DMS114 treated with DMSO at 0.1 percent for 48 hours (cell line): Measurements from ENCODE around the gene CAB39L.
"Not testable (repeated sequence)": the region's sequence is repeated elsewhere in the genome, so short reads cannot be mapped to it uniquely, and the experiment has no call there.

Source experiments
- DNase-seq: peaks from one replicate; lab custom pipeline; 2025; ENCODE audit not compliant: unreplicated experiment; lab: John Stamatoyannopoulos, UW

Gene CAB39L

DNA sequence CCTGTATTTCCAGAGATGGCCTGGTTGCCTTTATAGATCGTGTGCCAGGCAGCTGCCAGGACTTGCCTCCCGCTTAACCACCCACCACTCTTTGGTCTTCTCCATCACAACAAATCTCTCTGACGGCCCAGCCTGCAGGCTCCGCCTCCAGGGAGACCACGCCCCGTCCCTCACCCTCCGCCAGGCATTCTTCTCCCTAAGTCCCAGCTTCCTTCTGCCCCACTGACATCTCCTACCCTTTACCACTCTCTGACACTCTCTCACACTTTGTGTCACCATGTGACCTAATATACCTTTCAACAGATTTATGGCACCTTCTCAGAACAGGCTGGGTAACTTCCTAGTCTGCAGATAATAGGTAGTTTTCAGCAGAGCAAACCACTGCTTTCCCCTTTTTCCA, 95.1 kb downstream of the CAB39L start:
- DNase-seq, result no peak

DNA sequence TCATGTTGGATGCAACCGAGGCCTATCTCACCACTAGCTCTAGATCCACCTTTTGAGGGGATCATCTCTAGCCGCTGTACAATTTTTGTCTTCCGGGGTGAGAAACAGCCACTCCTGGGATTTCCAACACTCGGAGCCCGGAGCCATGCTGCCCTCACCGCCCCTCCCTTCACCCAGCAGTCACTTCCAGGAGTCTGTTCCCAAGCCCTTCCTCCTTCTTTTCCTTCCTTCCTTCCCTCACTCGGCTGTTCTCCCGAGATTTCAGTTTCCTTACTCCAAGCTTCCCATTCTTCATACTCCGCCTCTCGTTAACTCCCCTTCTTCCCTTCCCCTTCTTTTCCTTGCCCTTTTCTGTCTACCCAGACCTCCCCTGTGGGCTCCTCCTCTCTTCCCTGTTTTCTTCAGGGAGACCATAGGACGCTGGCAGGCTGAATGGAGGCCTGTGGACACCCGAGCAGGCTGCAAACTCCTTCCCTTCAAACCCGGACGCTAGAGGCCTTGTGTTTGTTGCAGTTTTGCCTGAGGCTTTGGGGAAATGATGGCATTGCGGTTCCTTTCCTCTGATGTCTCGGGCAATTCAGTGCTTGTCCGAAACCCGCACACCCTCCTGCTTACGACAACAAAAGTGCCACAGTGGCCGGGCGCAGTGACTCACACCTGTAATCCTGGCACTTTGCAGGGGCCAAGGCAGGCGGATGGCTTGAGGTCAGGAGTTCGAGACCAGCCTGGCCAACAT, 96.0 kb downstream of the CAB39L start:
- DNase-seq, result no peak

DNA sequence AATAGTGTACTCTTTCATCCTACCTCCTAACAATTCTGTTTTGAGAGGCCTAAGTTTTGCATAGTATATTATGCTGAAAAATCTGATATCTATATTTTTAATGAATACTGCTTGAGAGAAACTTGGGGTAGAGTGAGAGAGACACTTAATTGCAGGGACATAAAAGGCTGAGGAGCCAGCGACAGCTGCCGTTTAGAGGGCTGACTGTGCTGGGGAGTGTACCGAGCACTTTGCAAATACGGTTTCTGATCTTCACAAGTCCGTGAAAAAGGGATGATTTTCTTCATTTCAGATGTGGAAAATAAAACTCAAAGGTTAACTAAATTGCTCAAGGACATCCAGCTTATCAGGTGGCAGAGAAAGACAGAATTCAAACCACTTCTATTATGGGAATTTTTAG, 97.4 kb downstream of the CAB39L start:
- no peak for DNase-seq

DNA sequence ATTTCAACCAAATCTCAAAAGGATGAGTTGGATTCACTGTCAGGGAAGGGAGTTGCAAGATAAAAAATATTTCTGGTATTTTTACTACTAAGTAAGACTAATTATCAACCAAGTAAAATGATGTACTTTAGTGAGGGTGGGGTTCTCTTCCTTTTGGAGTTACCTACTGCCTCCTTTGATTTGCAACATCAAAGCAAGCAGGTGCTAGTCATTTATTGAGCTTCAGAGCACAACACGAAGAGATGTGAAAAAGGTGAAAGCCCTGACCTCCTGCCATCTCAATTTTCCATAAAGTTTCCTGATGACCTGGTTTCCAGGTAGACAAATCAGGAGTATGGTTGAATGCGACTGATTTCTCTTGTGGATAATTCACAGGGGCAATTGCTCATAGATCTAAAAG, 100.1 kb downstream of the CAB39L start:
- no peak for DNase-seq

DNA sequence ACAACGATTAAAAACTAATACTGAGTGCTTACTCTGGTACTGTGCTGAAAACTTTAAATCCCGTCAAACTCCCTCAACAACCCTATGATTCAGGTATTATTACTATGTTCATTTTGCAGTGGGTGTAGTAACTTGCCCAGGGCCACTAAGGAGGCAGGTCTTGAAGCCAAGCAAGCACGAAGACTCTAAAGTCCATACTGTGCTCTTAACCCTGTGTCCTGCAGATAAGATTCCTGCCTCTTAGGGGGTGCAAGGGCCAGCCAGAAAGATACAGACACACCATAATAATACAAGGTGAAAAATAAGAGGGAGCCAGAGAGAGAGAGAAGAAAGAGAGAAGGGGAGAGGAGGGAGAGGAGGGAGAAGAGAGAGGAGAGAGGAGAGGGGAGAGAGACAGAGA, 100.6 kb downstream of the CAB39L start:
- DNase-seq, result no peak

DNA sequence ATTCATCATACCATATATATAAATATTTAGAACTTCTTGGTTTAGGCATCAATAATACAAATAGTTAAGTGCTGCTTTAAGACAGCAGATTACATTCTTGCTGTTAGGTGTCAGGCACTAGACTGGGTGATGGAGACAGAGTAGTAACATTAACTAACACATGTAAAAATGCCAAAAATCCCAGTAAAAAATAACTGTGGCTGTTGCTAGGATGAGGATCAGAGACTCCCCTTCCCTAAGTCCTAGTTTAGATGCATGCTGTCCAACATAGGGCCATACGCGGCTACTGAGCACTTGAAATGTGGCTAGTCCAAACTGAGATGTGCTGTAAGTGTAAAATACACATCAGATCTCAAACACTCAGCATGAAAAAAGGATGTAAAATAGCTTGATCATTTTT, 101.4 kb downstream of the CAB39L start:
- no peak for DNase-seq

GRCh38 chr13:49341941-49342340, 101.9 kb downstream of the CAB39L start:
- no peak for DNase-seq

GRCh38 chr13:49341517-49341916, 102.3 kb downstream of the CAB39L start:
- DNase-seq, result no peak

- DNase-seq, result no peak
These were observed 103.7 kb downstream of the CAB39L start for GRCh38 chr13:49340161-49340560.

- DNase-seq, result no peak
These were observed 107.2 kb downstream of the CAB39L start for GRCh38 chr13:49336655-49337054.

GRCh38 chr13:49330546-49330864, 113.4 kb downstream of the CAB39L start:
- no peak for DNase-seq

DNA sequence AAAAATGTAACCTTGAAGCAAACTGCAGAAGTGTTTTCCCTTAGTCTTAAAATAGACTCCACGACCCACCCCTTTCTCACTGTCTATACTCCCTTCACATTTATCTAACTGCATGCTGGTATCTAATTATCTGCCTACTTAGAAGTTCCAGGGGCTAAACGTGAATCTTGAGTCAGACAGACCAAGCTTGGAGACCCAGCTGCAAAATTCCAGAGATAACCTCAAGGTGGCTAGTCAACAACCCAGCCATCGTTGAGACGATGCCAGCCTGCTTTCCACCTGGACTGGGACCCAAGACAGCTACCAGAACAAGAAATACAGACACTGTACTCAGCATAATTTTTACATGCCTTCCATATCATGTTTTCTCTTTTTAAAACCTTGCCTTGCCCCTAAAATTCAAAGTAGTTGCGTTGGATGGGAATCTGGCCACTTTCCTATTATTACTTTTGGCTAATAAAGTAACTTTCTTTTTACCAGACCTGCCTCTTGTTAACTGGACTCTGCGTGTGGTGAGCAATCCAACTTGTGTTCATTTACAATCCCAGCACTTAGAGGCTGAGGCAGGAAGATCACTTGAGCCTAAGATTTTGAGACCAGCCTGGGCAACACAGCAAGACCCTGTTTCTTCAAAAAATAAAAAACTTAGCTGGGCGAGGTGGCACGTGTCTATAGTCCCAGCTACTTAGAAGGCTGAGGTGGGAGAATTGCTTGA, 113.9 kb downstream of the CAB39L start:
- DNase-seq, result no peak

DNA sequence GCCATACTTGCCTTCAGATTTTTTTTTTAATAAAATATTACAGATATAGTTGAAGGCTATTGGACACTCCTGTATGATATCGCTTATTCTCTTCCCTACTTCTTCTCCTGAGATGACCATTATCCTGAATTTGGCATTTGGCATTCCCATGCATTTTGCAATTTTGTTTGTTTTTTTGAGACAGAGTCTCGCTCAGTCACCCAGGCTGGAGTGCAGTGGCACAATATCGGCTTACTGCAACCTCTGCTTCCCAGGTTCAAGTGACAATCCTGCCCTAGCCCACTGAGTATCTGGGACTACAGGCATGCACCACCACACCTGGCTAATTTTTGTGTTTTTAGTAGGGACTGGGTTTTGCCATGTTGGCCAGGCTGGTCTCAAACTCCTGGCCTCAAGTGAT, 116.7 kb downstream of the CAB39L start:
- not testable (repeated sequence) for DNase-seq

GRCh38 chr13:49326222-49326917, 117.5 kb downstream of the CAB39L start:
- no peak for DNase-seq

DNA sequence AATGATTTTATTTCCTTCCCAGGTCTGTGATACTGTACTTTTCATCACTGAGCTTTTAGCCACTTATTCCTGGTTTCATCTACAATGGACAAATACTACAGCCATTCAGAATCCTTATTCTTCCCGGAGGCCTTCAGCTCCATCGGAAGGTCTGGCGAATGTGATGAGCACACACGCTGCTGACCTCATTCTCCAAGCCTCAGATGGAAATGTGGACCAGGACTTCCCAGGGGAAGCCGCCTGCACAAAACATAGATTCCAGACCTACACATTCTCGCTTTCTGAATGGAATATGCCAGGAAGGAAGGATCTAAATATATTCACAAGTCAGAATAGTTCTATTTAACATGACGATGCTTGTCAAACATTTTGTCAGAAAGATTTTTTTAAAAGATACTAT, 120.5 kb downstream of the CAB39L start:
- DNase-seq, result no peak

DNA sequence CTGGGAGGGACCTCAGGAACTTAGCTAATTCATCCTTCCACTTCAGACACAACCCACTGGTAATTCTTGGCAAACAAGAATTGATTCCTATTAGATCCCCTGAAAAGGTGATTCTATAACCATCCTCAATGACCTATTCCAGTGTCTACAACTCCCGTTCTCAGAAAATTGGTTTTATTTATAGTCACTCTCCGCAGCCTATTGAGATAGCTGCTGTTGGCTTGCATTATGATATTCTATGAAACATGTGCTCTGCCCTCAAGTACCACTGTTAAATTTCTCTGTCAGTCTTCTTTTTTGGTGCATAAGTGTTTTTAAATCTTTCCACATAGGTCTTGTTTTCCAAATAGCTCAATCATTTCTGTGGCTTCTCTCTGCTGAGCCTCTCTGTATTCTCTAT, 121.2 kb downstream of the CAB39L start:
- DNase-seq, result no peak

DNA sequence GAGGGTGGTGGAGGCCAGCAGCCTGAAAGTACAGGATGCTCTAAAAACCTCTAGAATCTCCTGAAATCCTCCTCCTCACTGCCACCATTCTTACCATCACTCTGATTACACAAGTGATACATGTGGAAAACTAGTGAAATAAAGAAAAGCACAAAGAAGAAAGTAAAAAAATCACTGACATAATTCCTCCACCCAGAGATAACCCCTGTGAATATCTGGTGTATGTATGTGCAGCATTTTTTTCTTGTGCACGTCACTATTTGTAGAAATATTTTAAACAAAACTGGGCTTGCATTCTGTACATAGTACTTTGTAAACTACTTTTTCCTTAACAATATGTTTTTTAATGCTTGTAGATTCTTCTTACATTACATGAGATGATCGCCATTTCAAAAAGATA, 122.9 kb downstream of the CAB39L start:
- DNase-seq, result no peak

- no peak for DNase-seq
These were observed 123.9 kb downstream of the CAB39L start for GRCh38 chr13:49319951-49320350.

GRCh38 chr13:49319551-49319950, 124.3 kb downstream of the CAB39L start:
- no peak for DNase-seq

DNA sequence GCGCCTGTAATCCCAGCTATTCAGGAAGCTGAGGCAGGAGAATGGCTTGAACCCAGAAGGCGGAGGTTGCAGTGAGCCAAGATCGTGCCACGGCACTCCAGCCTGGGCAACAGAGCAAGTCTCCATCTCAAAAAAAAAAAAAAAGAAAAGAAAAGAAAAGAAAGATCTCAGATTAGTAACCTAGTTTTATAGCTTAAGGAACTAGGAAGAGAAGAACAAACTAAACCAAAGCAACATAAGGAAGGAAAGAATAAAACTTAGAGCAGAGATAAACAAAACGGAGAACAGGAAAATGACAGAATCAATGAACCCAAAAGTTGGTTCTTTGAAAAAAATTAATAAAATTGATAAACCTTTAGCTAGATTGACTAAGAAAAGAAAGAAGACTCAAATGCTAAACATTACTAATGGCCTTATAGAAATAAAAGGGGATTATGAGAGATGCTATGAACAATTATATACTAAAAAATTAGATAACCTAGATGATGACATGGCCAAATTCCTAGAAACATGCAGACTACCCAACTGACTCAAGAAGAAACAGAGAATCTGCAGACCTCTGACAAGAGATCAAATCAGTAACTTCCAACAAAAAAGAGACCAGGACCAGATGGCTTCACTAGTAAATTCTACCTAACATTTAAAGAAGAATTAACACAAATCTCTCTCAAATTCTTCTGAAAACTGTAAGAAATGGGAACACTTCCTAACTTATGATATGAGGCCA, 127.9 kb downstream of the CAB39L start:
- DNase-seq, result no peak

- no peak for DNase-seq
These were observed 128.8 kb downstream of the CAB39L start for GRCh38 chr13:49315036-49315565.
